ENCODE measurements around the gene RALGPS1. TPM values are rescaled to one million over a fixed set of nuclear protein-coding genes. Genes with fewer than 3 reads are reported as not detected.

The RALGPS1 gene
- total RNA-seq, 2 experiments from 2014 or later = 14.1 to 14.4 TPM

DNA sequence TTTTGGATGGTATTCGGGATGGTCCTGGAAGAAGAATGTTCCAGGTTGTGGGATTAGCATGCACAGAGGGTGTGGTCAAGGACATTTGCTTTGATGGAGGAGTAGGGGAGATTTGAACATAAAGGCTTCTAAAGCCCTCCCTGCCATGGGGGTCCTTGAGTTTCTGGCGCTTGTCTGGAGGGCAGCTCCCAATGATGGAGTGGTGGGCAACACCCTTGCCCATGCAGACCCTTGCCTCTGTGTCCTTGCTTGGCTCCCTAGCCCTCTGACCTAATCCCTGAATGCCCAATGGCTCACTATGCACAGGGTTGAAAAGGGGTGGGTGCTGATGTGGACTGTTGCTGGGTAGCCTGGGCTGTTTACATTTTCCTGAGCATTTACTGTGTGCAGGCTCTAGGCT is 66.6 kb downstream of the RALGPS1 start:
- Histone ChIP-seq H3K9me3 (ENCODE audit: low read length) (no peaks in the 10 kb centered on the region), H3K4me1 (ENCODE audit: insufficient read depth, low read length, poor library complexity, severe bottlenecking) (no peaks in the 10 kb centered on the region), H4K20me1 (ENCODE audit: insufficient read depth, low read length) (no peaks in the 10 kb centered on the region), H3K4me2 (ENCODE audit: low read length) (no peak overlapping the region), H3K4me3 (ENCODE audit: low read depth, low read length, poor library complexity, severe bottlenecking) (no peak overlapping the region), H3K27ac (ENCODE audit: low read depth, low read length, poor library complexity, severe bottlenecking) (no peak overlapping the region), H3K36me3 (ENCODE audit: insufficient read depth, low read length) (no peaks in the 10 kb centered on the region), H3K9me2 (ENCODE audit: insufficient read depth, low read length) (no peaks in the 10 kb centered on the region), H3K79me2 (ENCODE audit: insufficient read depth, low read depth, low read length) (no peaks in the 10 kb centered on the region), H2AFZ (ENCODE audit: low read length) (no peak overlapping the region)
- no peak for DNase-seq (ENCODE audit: low spot score)
- BruUV-seq (replicated peaks) = no TSS peak
- ChIA-PET CTCF (ENCODE audit: unreplicated experiment) (no interaction called here), POLR2A (interaction anchor here (0.7 kb wide), 1 partner anchor 208 kb away, joined by 3 read pairs; no protein-coding TSS in a partner anchor)
- intact Hi-C loops (cut with micrococcal nuclease; ENCODE audit: unreplicated experiment) = no loop called here
- TF ChIP-seq, protein P1, sequence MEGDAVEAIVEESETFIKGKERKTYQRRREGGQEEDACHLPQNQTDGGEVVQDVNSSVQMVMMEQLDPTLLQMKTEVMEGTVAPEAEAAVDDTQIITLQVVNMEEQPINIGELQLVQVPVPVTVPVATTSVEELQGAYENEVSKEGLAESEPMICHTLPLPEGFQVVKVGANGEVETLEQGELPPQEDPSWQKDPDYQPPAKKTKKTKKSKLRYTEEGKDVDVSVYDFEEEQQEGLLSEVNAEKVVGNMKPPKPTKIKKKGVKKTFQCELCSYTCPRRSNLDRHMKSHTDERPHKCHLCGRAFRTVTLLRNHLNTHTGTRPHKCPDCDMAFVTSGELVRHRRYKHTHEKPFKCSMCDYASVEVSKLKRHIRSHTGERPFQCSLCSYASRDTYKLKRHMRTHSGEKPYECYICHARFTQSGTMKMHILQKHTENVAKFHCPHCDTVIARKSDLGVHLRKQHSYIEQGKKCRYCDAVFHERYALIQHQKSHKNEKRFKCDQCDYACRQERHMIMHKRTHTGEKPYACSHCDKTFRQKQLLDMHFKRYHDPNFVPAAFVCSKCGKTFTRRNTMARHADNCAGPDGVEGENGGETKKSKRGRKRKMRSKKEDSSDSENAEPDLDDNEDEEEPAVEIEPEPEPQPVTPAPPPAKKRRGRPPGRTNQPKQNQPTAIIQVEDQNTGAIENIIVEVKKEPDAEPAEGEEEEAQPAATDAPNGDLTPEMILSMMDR (conservative IDR thresholded peaks at IDR 0.05; ENCODE audit: low read length) = no peak

DNA sequence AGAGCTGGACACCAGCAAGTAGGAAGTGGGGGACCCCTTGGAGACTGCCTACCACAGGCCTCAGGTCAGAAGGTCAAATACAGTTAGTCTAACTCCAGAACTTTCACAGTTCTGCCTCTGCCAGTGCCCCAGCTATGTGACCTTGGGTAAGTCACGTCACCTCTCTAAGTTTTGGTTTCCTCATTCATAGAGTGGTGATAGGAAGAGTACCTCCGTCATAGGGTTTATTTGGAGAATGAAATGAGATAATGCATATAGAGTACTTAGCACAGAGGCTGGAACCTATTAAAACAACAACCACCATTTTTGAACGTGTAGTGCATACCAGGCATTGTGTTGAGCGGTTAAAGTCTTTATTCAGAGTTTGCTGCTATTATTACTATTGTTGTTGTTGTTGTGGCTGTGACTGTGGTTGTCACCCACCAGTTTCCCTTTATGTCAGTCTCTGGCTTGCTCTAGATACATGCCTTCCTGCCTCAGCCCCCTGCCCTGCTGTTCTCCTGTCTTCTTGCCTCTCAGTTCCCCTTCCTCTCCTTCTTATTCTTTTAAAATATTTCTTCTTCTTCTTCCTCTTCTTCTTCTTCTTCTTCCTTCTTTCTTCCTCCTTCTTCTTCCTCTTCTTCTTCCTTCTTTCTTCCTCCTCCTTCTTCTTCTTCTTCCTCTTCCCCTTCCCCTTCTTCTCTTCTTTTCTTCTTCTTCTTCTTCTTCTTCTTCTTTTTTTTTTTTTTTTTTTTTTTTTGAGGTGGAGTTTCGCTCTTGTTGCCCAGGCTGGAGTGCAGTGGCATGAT is 67.8 kb downstream of the RALGPS1 start:
- Histone ChIP-seq H3K27ac (ENCODE audit: low read depth, low read length, poor library complexity, severe bottlenecking) (no peak overlapping the region), H3K4me3 (ENCODE audit: low read depth, low read length, poor library complexity, severe bottlenecking) (no peak overlapping the region), H2AFZ (ENCODE audit: low read length) (no peak overlapping the region), H3K4me1 (ENCODE audit: insufficient read depth, low read length, poor library complexity, severe bottlenecking) (no peaks in the 10 kb centered on the region), H3K79me2 (ENCODE audit: insufficient read depth, low read depth, low read length) (no peaks in the 10 kb centered on the region), H3K9me2 (ENCODE audit: insufficient read depth, low read length) (no peaks in the 10 kb centered on the region), H3K36me3 (ENCODE audit: insufficient read depth, low read length) (no peaks in the 10 kb centered on the region), H4K20me1 (ENCODE audit: insufficient read depth, low read length) (no peaks in the 10 kb centered on the region), H3K9me3 (ENCODE audit: low read length) (no peaks in the 10 kb centered on the region), H3K4me2 (ENCODE audit: low read length) (no peak overlapping the region)
- POLR2A ChIA-PET = no interaction called here
- no peak for TF ChIP-seq EZH2phosphoT487 (IDR thresholded peaks at IDR 0.05; ENCODE audit: borderline replicate concordance, low read depth, low read length)
- TF ChIP-seq, protein P1 (conservative IDR thresholded peaks at IDR 0.05; ENCODE audit: low read length) = no peak
- intact Hi-C loops (cut with micrococcal nuclease; ENCODE audit: unreplicated experiment) = no loop called here
- CTCF ChIA-PET (ENCODE audit: unreplicated experiment) = no interaction called here
- no TSS peak for BruUV-seq (replicated peaks)
- DNase-seq (ENCODE audit: low spot score) = no peak

DNA sequence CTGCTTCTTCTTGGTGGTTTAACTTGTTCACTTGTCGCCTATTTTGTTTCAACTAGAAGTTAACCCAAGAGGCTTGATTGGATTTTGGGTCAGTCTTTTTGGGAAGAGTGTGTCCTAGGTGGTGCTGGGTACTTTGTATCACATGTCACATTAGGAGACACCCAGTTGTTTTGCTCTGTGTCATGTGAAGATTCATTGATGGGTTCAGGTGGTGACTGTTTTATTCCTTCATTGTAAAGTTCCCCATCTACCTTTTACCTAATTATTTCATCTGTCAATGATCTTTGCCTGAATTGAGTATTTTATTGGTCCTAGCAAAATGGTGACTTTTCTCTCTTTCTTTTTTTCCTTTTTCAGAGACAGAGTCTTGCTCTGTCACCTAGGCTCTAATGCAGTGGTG is 69.2 kb downstream of the RALGPS1 start:
- H3K27ac ChIP-seq (ENCODE audit: low read depth, low read length, poor library complexity, severe bottlenecking) = no peak overlapping the region
- ChIA-PET POLR2A (no interaction called here), CTCF (ENCODE audit: unreplicated experiment) (no interaction called here)
- no peaks in the 10 kb centered on the region for H3K4me1 ChIP-seq (ENCODE audit: insufficient read depth, low read length, poor library complexity, severe bottlenecking)
- no peaks in the 10 kb centered on the region for H4K20me1 ChIP-seq (ENCODE audit: insufficient read depth, low read length)
- H3K79me2 ChIP-seq (ENCODE audit: insufficient read depth, low read depth, low read length) = no peaks in the 10 kb centered on the region
- H3K9me3 ChIP-seq (ENCODE audit: low read length) = no peaks in the 10 kb centered on the region
- H3K4me2 ChIP-seq (ENCODE audit: low read length) = no peak overlapping the region
- no peaks in the 10 kb centered on the region for H3K36me3 ChIP-seq (ENCODE audit: insufficient read depth, low read length)
- DNase-seq (ENCODE audit: low spot score) = no peak
- intact Hi-C loops (cut with micrococcal nuclease; ENCODE audit: unreplicated experiment) = no loop called here
- TF ChIP-seq, protein P1 (conservative IDR thresholded peaks at IDR 0.05; ENCODE audit: low read length) = no peak
- TF ChIP-seq EZH2phosphoT487 (IDR thresholded peaks at IDR 0.05; ENCODE audit: borderline replicate concordance, low read depth, low read length) = no peak
- no peak overlapping the region for H3K4me3 ChIP-seq (ENCODE audit: low read depth, low read length, poor library complexity, severe bottlenecking)
- no peak overlapping the region for H2AFZ ChIP-seq (ENCODE audit: low read length)
- BruUV-seq (replicated peaks) = no TSS peak
- no peaks in the 10 kb centered on the region for H3K9me2 ChIP-seq (ENCODE audit: insufficient read depth, low read length)

All from OCI-LY7 (cell line).